CD8-positive, alpha-beta memory T cell (primary cell): Measurements from ENCODE around the gene BTBD18. TPM values are rescaled to one million over a fixed set of nuclear protein-coding genes. Genes with fewer than 3 reads are reported as not detected.
A peak's percentile ranks its signal among the peaks of the same experiment; 100 is the strongest.

Source experiments
- CTCF ChIA-PET: fragments of 350-600 bp; sonication (Branson Sonifier 250); formaldehyde crosslinking; loops from one replicate; lab custom pipeline; 2021; ENCODE audit warnings: antibody characterized with exemption; lab: Charles Lee
- POLR2A ChIA-PET: fragments of 350-600 bp; sonication (Branson Sonifier 250); formaldehyde crosslinking; loops from one replicate; lab custom pipeline; 2021; ENCODE audit warnings: antibody characterized with exemption; lab: Charles Lee
- DNase-seq, 5 donors: peaks; one replicate each; pipeline versions ENCODE4 v3.0.0 to v3.0.0-alpha.2; 2020 to 2022; ENCODE audit warnings: mixed read lengths in 1 of 5
- H3K27ac ChIP-seq: one replicate; pipeline ENCODE4 v1.7.0; 2013; ENCODE audit warnings: low read depth, mild to moderate bottlenecking, low read length, moderate library complexity
- H3K27me3 ChIP-seq: 2 replicates; pipeline ENCODE4 v1.7.0; 2013; ENCODE audit warnings: low read length, mild to moderate bottlenecking; ENCODE audit not compliant: insufficient read depth, poor library complexity, severe bottlenecking
- H3K36me3 ChIP-seq: 2 replicates; pipeline ENCODE4 v1.7.0; 2013; ENCODE audit warnings: mild to moderate bottlenecking, low read length, moderate library complexity; ENCODE audit not compliant: insufficient read depth
- H3K4me1 ChIP-seq: 2 replicates; pipeline ENCODE4 v1.7.0; 2013; ENCODE audit warnings: mild to moderate bottlenecking, low read length, moderate library complexity; ENCODE audit not compliant: insufficient read depth
- H3K4me3 ChIP-seq: 2 replicates; pipeline ENCODE4 v1.7.0; 2013; ENCODE audit warnings: mild to moderate bottlenecking, low read length
- H3K9me3 ChIP-seq: 2 replicates; pipeline ENCODE4 v1.7.0; 2013; ENCODE audit warnings: mild to moderate bottlenecking, low read length
- H3K27ac Mint-ChIP-seq, 8 donors: one replicate each; pipeline ENCODE4 v1.8.0; 2020 to 2021; ENCODE audit warnings: mixed read lengths in 8 of 8, mild to moderate bottlenecking in 6 of 8, inconsistent platforms in 3 of 8, moderate library complexity in 3 of 8
- H3K27me3 Mint-ChIP-seq, 2 donors: one replicate each; pipeline ENCODE4 v1.8.0; 2020 to 2021; ENCODE audit warnings: mixed read lengths in 2 of 2, mild to moderate bottlenecking in 1 of 2, moderate library complexity in 1 of 2
- H3K36me3 Mint-ChIP-seq, 3 donors: one replicate each; pipeline ENCODE4 v1.8.0; 2020 to 2021; ENCODE audit warnings: mixed read lengths in 3 of 3, inconsistent platforms in 1 of 3, mild to moderate bottlenecking in 1 of 3
- H3K4me1 Mint-ChIP-seq, 3 donors: one replicate each; pipeline ENCODE4 v1.8.0; 2020 to 2021; ENCODE audit warnings: mixed read lengths in 3 of 3, inconsistent platforms in 1 of 3, mild to moderate bottlenecking in 1 of 3
- H3K4me3 Mint-ChIP-seq, 7 donors: one replicate each; pipeline ENCODE4 v1.8.0; 2020 to 2021; ENCODE audit warnings: mixed read lengths in 7 of 7, mild to moderate bottlenecking in 6 of 7, moderate library complexity in 4 of 7, inconsistent platforms in 2 of 7
- H3K9me3 Mint-ChIP-seq, 5 donors: one replicate each; pipeline ENCODE4 v1.8.0; 2020 to 2022; ENCODE audit warnings: mixed read lengths in 5 of 5, mild to moderate bottlenecking in 3 of 5, moderate library complexity in 2 of 5, inconsistent platforms in 1 of 5
- polyA plus RNA-seq: library from polyadenylated mRNA; unstranded; fragments of 300-500 nt; fragmentation: Illumina TruSeq; gene quantifications from one replicate; pipeline ENCODE4 v1.2.3, GENCODE V29; 2021
- total RNA-seq, 2 experiments: library from RNA; stranded (reverse); gene quantifications; one replicate each; pipeline ENCODE4 v1.2.3, GENCODE V29; 2021

Gene BTBD18
- total and polyA plus RNA-seq, 3 experiments from 2014 or later = 0.89 TPM; not detected in 2

GRCh38 chr11:57773026-57773598 lies 21.5 kb upstream of the BTBD18 start:
- H3K4me1 ChIP-seq = no peaks in the 10 kb centered on the region
- Mint-ChIP-seq H3K27me3 (peaks cover 0 to 1% of the 10 kb centered on the region in 2 donors), H3K4me3 (no peak overlapping the region), H3K27ac (no peak overlapping the region), H3K4me1 (peaks cover 3 to 9% (median 5%) of the 10 kb centered on the region in 3 donors), H3K9me3 (no peaks in the 10 kb centered on the region), H3K36me3 (peaks cover 0 to 7% (median 2%) of the 10 kb centered on the region in 3 donors)
- POLR2A ChIA-PET = interaction anchor here (0.7 kb wide), 1 partner anchor 28 kb away, joined by 4 read pairs; no protein-coding TSS in a partner anchor
- H3K27ac ChIP-seq = no peak overlapping the region
- H3K36me3 ChIP-seq = no peaks in the 10 kb centered on the region
- CTCF ChIA-PET = no interaction called here
- H3K27me3 ChIP-seq = no peaks in the 10 kb centered on the region
- no peaks in the 10 kb centered on the region for H3K9me3 ChIP-seq
- H3K4me3 ChIP-seq = no peak overlapping the region
- no peak for DNase-seq

- Histone ChIP-seq H3K36me3 (no peaks in the 10 kb centered on the region), H3K4me1 (no peaks in the 10 kb centered on the region), H3K27me3 (no peaks in the 10 kb centered on the region), H3K9me3 (no peaks in the 10 kb centered on the region), H3K27ac (no peak overlapping the region), H3K4me3 (no peak overlapping the region)
- no peak for DNase-seq
- H3K36me3 Mint-ChIP-seq = peaks cover 0 to 7% (median 2%) of the 10 kb centered on the region in 3 donors
- H3K4me3 Mint-ChIP-seq = no peak overlapping the region
- H3K27me3 Mint-ChIP-seq = peaks cover 0 to 1% of the 10 kb centered on the region in 2 donors
- ChIA-PET POLR2A (no interaction called here), CTCF (no interaction called here)
- no peaks in the 10 kb centered on the region for H3K9me3 Mint-ChIP-seq
- peaks cover 3 to 9% (median 5%) of the 10 kb centered on the region in 3 donors for H3K4me1 Mint-ChIP-seq
- peak overlapping the region in 2 of 8 donors; percentile 43 for H3K27ac Mint-ChIP-seq
These were observed 20.9 kb upstream of the BTBD18 start for GRCh38 chr11:57772562-57772961.

GRCh38 chr11:57771365-57771764 lies 19.7 kb upstream of the BTBD18 start:
- peaks cover 3 to 6% (median 5%) of the 10 kb centered on the region in 3 donors for H3K4me1 Mint-ChIP-seq
- ChIA-PET POLR2A (interaction anchor here (1.0 kb wide), 1 partner anchor 20 kb away, joined by 3 read pairs; the partner anchor contains the start of gene BTBD18), CTCF (interaction anchor here (1.0 kb wide), 1 partner anchor 11 kb away, joined by 3 read pairs; no protein-coding TSS in a partner anchor)
- no peaks in the 10 kb centered on the region for H3K4me1 ChIP-seq
- H3K27ac ChIP-seq = no peak overlapping the region
- peaks cover 0 to 1% of the 10 kb centered on the region in 2 donors for H3K27me3 Mint-ChIP-seq
- H3K4me3 Mint-ChIP-seq = no peak overlapping the region
- no peaks in the 10 kb centered on the region for H3K36me3 ChIP-seq
- no peak overlapping the region for H3K4me3 ChIP-seq
- no peak overlapping the region for H3K27ac Mint-ChIP-seq
- DNase-seq = no peak
- no peaks in the 10 kb centered on the region for H3K27me3 ChIP-seq
- H3K9me3 ChIP-seq = no peaks in the 10 kb centered on the region
- peaks cover 2 to 5% (median 3%) of the 10 kb centered on the region in 3 donors for H3K36me3 Mint-ChIP-seq
- H3K9me3 Mint-ChIP-seq = no peaks in the 10 kb centered on the region

- no peaks in the 10 kb centered on the region for H3K9me3 ChIP-seq
- peaks cover 2 to 5% (median 4%) of the 10 kb centered on the region in 3 donors for H3K36me3 Mint-ChIP-seq
- DNase-seq = no peak
- no peak overlapping the region for H3K4me3 ChIP-seq
- H3K36me3 ChIP-seq = no peaks in the 10 kb centered on the region
- H3K4me3 Mint-ChIP-seq = no peak overlapping the region
- H3K9me3 Mint-ChIP-seq = no peaks in the 10 kb centered on the region
- no peak overlapping the region for H3K27ac ChIP-seq
- no peak overlapping the region for H3K27ac Mint-ChIP-seq
- CTCF ChIA-PET = interaction anchor here (1.0 to 1.1 kb wide), 2 partner anchors 12 to 30 kb away, joined by 3 read pairs; no protein-coding TSS in a partner anchor
- peaks cover 3 to 6% (median 5%) of the 10 kb centered on the region in 3 donors for H3K4me1 Mint-ChIP-seq
- peaks cover 0 to under 1% of the 10 kb centered on the region in 2 donors for H3K27me3 Mint-ChIP-seq
- no peaks in the 10 kb centered on the region for H3K27me3 ChIP-seq
- no peaks in the 10 kb centered on the region for H3K4me1 ChIP-seq
- POLR2A ChIA-PET = interaction anchor here (0.6 kb wide), 1 partner anchor 9 kb away, joined by 7 read pairs; no protein-coding TSS in a partner anchor
These were observed 19.2 kb upstream of the BTBD18 start for GRCh38 chr11:57770793-57771192.

- CTCF ChIA-PET = no interaction called here
These were observed 13.4 kb upstream of the BTBD18 start for GRCh38 chr11:57764972-57765371.

GRCh38 chr11:57764566-57764965 lies 12.9 kb upstream of the BTBD18 start:
- Histone ChIP-seq H3K4me1 (no peaks in the 10 kb centered on the region), H3K36me3 (no peaks in the 10 kb centered on the region), H3K4me3 (no peak overlapping the region), H3K27ac (no peak overlapping the region), H3K27me3 (no peaks in the 10 kb centered on the region), H3K9me3 (no peaks in the 10 kb centered on the region)
- no peaks in the 10 kb centered on the region for H3K4me1 Mint-ChIP-seq
- ChIA-PET POLR2A (no interaction called here), CTCF (no interaction called here)
- no peak for DNase-seq
- no peak overlapping the region for H3K27ac Mint-ChIP-seq
- H3K9me3 Mint-ChIP-seq = no peaks in the 10 kb centered on the region
- peaks cover 0 to 8% (median 4%) of the 10 kb centered on the region in 3 donors for H3K36me3 Mint-ChIP-seq
- H3K27me3 Mint-ChIP-seq = no peaks in the 10 kb centered on the region
- H3K4me3 Mint-ChIP-seq = no peak overlapping the region

More at GRCh38 chr11:57764972-57765371, 13.4 kb upstream of the BTBD18 start:
- Histone ChIP-seq H3K27ac (no peak overlapping the region), H3K4me1 (no peaks in the 10 kb centered on the region), H3K9me3 (no peaks in the 10 kb centered on the region), H3K4me3 (no peak overlapping the region), H3K27me3 (no peaks in the 10 kb centered on the region), H3K36me3 (no peaks in the 10 kb centered on the region)
- POLR2A ChIA-PET = no interaction called here
- no peak for DNase-seq
- H3K4me1 Mint-ChIP-seq = no peaks in the 10 kb centered on the region
- H3K9me3 Mint-ChIP-seq = no peaks in the 10 kb centered on the region
- H3K4me3 Mint-ChIP-seq = no peak overlapping the region
- peaks cover 0 to 7% (median 4%) of the 10 kb centered on the region in 3 donors for H3K36me3 Mint-ChIP-seq
- peak overlapping the region in 1 of 8 donors; percentile 37 for H3K27ac Mint-ChIP-seq
- H3K27me3 Mint-ChIP-seq = no peaks in the 10 kb centered on the region

- H3K4me3 ChIP-seq = no peak overlapping the region
- no peak overlapping the region for H3K27ac ChIP-seq
- H3K9me3 Mint-ChIP-seq = no peaks in the 10 kb centered on the region
- CTCF ChIA-PET = no interaction called here
- H3K27me3 Mint-ChIP-seq = no peaks in the 10 kb centered on the region
- no peaks in the 10 kb centered on the region for H3K36me3 ChIP-seq
- no peak overlapping the region for H3K27ac Mint-ChIP-seq
- POLR2A ChIA-PET = no interaction called here
- H3K9me3 ChIP-seq = no peaks in the 10 kb centered on the region
- H3K27me3 ChIP-seq = no peaks in the 10 kb centered on the region
- peaks cover 0 to 7% (median 4%) of the 10 kb centered on the region in 3 donors for H3K36me3 Mint-ChIP-seq
- H3K4me1 ChIP-seq = no peaks in the 10 kb centered on the region
- H3K4me1 Mint-ChIP-seq = no peaks in the 10 kb centered on the region
- no peak for DNase-seq
- no peak overlapping the region for H3K4me3 Mint-ChIP-seq
These were observed 12.4 kb upstream of the BTBD18 start for GRCh38 chr11:57764021-57764420.

- Mint-ChIP-seq H3K36me3 (peaks cover 0 to 7% (median 4%) of the 10 kb centered on the region in 3 donors), H3K4me1 (no peaks in the 10 kb centered on the region), H3K27ac (peak overlapping the region in 1 of 8 donors; percentile 27), H3K27me3 (no peaks in the 10 kb centered on the region), H3K9me3 (no peaks in the 10 kb centered on the region), H3K4me3 (no peak overlapping the region)
- no peaks in the 10 kb centered on the region for H3K9me3 ChIP-seq
- H3K4me3 ChIP-seq = no peak overlapping the region
- H3K27me3 ChIP-seq = no peaks in the 10 kb centered on the region
- POLR2A ChIA-PET = no interaction called here
- no peaks in the 10 kb centered on the region for H3K36me3 ChIP-seq
- no peaks in the 10 kb centered on the region for H3K4me1 ChIP-seq
- DNase-seq = no peak
- no peak overlapping the region for H3K27ac ChIP-seq
- CTCF ChIA-PET = no interaction called here
These were observed 11.9 kb upstream of the BTBD18 start for GRCh38 chr11:57763568-57763967.
